DMS53 treated with DMSO at 0.1 percent for 48 hours (cell line): ENCODE measurements around the gene XPNPEP2.
A peak's percentile ranks its signal among the peaks of the same experiment; 100 is the strongest.
"Not testable (repeated sequence)": the region's sequence is repeated elsewhere in the genome, so short reads cannot be mapped to it uniquely, and the experiment has no call there.

Experiments used
- DNase-seq: peaks from one replicate; lab custom pipeline; 2025; ENCODE audit not compliant: unreplicated experiment; lab: John Stamatoyannopoulos, UW

Gene XPNPEP2

DNA sequence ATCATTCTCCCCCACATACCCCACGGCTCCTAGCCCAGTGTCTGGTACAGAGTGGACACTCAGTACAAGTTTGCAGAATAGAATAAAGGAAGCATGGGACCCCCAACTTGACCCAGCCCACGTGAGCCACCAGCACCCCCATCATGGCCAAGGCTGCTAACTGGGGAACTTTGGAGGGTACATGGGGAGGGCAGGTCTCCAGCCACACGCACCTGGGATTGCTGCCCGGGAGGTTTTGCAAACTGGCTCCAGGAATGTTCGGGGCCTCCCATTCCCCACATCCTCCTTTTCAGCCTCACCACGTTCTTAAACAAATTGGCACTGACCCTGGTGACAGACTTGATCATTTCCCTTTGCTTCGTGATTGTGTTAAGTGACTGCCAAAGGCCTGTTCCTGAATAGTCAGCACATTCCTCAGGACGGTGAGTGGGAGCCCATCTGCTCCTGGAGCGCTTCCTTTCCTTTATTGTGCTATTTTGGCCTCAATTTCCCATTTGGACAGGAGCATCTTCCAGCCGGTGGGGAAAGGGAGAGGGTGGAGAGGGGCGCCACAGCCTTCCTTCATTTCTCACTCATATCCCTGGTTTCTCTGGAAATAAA is 18.7 kb upstream of the XPNPEP2 start:
- DNase-seq = no peak

DNA sequence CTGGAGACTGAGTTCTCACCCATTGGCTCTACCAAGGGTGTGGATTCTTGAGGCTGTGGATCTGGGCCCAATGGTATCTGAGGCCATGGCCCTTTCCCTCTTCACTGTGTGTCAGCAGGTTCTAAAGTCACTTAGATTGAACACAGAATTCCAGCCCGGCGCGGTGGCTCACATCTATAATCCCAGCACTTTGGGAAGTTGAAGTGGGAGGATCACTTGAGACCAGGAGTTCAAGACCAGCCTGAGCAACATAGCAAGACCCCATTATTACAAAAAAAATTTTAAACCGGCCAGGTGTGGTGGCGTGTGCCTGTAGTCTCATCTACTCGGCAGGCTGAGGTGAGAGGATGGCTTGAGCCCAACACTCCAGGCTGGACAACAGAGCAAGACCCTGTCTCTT is 18.0 kb upstream of the XPNPEP2 start:
- DNase-seq = no peak

DNA sequence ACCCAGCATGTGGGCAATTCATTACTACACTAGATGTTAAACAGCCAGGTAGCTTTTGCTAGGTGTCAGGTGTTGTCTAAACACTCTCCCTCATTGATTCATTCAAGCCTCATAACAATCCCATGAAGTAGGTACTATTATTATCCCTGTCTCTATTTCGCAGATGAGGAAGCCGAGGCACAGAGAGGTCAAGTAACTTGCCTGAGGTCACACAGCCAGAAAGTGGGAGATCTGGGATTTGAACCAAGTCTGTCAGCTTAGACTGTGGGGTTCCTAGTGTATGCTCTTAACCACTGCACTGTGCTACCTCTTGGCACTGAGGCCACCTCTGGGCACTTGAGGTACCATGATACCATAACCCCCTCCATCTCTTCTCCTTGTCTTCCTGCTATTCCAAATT is 17.4 kb upstream of the XPNPEP2 start:
- DNase-seq = no peak

DNA sequence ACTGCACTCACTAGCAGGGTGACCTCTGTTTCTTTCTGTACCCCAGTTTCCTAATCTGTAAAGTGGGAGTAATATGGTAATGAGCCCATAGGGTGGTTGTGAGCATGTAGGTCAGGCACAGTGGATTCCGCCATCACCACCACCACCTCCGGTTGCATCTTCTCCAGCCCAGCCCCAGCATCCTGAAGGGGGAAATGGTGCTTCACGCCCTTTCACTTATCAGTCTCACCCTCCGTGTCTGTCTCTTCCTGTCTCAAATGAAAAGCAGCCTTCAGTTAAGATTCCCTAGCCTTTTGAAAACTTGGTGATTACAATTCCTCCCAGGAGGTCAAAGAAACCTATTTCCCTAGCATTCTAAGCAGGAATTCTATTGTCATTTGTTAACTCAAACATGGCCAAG is 16.9 kb upstream of the XPNPEP2 start:
- DNase-seq = no peak

DNA sequence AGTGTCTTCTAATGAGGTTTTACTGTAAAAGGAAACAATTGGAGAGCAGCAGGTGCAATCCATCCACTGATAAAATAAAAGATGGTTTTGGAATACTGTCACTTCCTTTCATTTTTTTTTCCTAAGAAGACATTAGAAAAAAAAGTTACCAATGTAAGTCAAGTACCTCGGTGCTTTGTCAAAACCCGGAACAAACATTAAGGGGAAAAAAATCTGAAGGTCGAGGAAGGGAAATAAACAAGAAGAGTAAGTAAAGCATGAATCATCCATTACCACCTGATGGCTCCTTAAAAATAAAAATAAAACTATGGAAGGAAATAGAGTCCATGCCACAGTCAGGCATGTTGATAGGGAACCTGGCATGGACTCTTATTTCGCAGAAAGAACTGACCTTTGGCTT is 15.3 kb upstream of the XPNPEP2 start:
- DNase-seq = peak; percentile 44

DNA sequence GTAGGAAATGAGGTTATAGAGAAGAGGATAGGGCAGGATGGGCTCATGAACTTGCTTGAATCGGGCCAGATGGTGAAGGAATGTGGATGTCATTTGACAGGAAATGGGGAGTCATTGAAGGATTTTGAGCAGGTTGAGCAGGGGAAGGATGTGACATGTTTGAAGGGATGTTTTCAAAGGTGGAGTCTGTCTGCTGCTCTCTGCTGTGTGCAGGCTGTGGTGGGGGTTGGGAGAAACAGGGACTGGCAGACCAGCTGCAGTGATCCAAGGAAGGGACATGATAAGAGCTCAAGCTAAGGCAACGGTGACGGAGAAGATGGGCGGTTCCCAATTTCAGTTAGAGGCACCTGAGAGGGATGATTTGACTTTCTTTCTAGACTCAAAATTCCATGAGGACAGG is 14.0 kb upstream of the XPNPEP2 start:
- no peak for DNase-seq

DNA sequence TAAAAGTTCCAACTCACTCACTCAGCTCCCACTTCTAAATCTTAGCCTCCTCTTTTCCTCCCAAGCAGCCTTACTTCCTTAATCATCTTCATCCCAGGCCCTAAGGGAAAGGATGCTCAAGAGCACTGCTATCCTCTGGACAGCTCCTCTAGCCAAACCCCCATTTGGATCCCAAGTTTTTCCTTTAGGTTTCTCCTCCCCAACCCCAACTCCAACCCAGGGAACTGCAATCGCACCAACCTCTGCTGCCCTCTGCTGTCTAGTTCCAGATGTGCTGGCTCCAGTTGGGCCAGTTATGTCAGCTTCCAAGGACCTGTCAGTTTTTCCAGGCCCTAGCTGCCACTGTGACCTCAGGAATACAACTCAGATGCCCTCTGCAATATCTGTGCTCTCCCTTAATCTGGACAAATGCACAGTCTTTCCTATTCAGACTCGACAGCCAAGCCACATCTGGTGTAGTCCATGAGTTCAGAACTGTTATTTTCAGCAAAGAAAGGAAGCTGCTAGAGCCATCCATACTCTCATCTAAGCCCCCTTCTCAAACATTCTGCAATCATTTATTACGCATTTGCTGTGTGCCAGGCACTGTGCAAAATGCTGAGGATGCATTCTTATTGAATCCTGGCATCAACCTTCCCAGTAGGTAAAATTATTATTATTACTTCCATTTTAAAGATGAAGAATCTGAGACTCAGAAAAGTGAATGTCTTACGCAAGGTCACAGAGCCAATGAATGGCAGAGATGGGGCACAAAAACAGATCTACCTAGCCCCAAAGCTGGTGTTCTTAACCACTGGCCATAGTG is 12.3 kb upstream of the XPNPEP2 start:
- peak; percentile 6 for DNase-seq

DNA sequence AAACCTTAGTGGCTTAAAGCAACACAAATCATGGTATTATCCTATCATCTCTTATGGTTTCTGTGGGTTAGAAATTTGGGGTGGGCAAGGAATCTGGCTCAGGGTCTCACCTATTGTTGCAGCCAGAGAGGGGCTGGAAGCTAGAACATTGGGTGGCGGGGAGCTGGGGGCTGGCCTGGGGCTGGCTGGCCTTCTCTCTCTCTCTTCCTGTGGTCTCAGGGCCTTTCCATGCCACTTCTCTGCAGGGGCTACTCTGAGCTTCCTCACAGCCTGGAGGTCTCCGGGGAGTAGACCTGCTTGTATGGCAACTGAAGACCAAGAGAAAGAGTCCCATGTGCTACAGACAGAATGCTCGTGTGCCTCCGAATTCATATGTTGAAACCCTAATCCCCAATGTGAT is 10.7 kb upstream of the XPNPEP2 start:
- DNase-seq = no peak

DNA sequence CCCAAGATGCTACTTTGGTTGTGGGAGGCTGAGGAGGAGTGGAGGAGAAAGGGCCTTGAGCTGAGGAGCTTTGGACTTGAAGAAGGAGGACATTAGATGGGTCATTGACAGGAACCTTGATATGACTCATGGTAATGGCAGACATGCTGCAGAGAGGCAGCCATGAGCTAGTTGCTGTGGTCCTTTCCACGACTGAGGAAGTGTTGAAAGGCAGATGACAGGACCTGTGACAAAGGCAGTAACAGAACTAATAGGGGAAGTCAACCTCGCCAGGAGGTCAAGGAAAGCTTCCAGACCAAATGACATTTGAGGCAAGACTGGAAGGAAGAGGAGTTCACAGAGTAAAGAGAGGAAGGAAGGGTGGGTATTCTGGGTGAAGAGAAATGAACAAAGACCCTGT is 7.6 kb upstream of the XPNPEP2 start:
- no peak for DNase-seq

DNA sequence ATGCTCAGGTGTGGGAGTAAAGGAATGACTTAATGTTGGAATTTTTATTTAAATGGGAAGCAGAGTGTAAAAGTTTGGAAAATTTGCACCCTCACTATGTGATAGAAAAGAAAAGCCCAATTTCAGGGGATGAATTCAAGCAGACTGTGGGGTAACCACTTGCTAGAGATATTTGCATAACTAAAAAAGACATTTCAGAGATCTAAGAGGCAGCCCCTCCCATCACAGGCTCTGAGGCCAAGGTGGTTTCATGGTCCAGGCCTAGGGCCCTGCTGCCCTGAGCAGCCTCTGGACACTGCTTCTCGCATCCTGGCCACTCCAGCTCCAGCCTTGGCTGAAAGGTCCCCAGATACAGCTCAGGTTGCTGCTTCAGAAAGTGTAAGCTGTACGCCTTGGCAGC is 5.9 kb upstream of the XPNPEP2 start:
- DNase-seq = no peak

DNA sequence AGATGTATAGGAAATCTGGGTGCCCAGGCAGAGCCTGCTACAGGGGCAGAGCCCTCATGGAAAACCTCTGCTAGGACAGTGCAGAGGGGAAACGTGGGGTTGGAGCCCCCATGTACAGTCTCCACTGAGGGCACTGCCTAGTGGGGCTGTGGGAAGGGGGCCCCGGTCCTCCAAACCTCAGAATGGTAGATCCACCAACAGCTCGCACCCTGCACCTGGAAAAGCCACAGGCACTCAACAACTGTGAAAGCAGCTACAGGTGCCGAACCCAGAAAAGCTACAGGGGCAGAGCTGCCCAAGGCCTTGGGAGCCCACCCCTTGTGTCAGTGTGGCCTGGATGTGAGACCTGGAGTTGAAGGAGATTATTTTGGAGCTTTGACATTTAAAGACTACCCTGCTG is 5.4 kb upstream of the XPNPEP2 start:
- no peak for DNase-seq

DNA sequence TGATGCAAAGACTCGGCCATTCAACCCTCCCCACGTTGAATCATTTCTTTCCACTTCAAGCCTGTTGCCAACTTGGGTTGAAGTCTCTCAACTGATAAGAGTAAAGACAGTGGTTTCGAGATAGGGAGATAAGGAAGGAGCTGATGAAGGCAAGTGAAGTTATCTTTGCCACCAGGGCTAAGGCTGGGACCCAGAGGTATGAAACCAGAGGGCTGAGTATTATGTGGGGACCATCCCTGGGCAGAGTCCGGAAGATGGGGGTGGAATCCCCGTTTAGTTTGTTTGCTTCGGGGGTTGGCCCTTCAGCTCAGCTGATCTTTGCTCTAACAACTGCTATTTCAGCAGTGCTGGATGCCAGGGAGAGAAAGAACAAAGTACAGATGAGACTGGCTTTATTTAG is 2.3 kb upstream of the XPNPEP2 start:
- no peak for DNase-seq

DNA sequence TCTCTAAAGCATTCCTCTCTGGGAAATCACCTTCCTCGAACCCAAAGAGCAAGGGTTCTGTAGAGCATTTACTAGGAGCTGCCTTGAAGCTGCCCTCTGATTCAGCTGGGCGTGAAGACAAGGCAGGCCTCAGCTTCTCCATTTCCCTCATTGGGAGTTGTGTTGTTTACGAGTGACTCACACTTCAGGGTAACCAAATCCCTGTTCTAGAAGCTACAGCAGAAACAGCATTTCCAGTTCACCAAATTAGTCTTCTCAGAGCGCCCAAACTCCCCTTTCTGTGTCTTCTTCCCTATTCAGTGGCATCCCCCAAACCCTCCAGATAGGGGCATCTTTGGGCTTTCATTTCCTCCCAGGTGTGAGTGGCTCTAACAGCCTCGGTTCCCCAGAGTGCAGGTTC is 863 bp upstream of the XPNPEP2 start:
- DNase-seq = no peak

DNA sequence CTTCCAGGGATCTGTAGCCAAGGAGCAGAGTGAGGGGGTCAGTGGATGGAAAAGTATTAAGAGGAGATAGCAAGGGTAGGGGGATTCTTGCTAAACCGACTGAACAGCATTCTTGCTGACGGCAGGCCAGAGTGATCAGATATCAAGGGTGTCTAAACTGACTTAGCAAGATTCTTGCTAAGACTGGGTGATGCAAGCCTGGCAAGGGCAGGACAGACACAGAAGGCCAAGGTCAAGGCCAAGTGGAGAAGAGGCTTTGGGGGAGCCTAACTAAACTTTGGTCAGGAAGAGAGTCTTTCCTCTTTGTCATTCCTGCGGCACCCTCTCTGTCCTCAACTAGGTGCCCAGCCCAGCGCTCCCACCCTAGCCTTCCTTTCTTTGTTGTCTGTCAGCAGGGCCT is 799 bp downstream of the XPNPEP2 start:
- DNase-seq = no peak

DNA sequence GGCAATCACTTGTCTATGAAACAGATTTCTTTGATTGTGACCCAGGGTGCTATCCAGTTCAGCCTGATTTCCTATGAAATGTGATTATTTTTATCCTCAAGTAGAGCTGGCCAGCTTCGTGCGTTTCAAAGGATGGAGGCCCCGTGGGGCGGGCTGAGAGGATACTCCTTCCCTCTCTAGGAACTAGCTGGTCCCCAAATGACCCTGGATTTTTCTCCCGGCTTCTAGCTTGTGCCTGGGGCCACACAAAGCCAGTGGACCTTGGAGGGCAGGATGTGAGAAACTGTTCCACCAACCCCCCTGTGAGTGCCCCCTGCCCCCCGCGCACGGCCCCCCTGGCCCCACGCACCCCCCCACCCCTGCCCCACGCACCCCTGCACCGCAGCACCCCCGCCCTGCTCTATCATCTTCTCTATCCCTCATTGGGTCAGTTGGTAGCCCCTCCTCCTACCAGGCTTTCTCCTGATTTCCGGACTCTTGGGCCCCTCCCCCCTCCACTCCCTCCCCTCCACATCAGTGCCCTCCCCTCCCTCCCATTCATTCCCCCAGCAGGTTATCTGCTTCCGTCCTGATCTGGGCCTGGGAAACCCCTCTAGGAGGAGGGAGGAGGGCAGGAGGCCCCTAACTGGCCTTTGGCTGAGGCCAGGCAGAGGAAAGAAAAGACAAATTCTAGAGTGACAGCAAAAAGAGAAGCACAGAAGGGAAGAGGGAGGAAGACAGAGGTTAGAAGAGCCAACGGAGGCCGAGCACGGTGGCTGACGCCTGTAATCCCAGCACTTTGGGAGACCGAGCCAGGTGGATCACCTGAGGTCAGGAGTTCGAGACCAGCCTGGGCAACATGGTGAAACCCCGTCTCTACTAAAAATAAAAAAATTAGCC is 3.3 kb downstream of the XPNPEP2 start:
- no peak for DNase-seq

DNA sequence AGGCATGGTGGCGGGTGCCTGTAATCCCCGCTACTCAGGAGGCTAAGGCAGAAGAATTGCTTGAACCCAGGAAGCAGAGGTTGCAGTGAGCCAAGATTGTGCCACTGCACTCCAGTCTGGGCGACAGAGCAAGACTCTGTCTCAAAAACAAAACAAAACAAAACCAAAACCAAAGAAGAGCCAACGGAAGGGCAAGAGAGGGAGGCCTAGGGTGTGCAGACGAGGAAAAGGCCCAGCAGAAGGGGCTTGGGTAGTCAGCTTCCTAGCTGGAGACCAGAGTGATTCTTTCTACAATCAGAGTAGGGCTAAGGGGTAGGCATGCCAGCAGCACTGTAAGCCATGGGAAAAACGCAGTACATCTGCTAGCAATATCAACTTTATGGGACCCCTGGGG is 4.0 kb downstream of the XPNPEP2 start:
- not testable (repeated sequence) for DNase-seq

DNA sequence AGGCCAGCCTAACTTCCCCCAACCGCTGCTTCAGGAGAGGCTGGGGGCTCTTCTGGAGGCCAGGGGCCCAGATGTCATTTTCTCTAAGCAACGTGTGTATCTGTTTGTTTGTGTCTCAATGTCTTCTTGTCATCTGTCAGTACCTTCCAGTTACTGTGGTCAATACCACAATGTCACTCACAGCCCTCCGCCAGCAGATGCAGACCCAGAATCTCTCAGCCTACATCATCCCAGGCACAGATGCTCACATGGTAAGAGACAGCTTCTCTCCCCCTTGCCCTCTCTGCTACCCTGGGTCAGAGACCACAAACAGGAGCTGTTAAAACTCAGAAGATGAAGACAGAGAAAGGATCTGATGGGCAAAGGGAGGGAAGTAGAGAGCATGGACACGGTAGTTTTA is 5.0 kb downstream of the XPNPEP2 start:
- no peak for DNase-seq

DNA sequence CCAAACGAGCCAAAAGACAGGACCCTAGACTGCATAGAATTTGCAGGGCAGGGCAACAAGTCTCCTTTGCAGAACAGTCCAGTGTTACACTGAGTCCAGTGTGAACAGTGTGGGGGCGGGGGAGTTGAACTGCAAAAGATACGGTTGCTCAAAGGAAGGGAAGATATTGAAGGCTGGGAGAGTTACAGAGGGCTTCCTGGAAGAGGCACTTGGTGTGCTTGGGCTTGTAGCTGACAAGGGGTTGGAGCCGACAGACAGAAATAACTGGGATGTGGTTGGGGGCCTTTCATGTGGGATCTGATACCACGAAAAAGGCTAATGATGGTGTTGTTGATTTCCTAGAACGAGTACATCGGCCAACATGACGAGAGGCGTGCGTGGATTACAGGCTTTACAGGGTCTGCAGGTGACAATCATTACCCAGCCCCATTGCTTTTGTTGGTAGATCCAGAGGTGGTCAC is 6.1 kb downstream of the XPNPEP2 start:
- DNase-seq = no peak

DNA sequence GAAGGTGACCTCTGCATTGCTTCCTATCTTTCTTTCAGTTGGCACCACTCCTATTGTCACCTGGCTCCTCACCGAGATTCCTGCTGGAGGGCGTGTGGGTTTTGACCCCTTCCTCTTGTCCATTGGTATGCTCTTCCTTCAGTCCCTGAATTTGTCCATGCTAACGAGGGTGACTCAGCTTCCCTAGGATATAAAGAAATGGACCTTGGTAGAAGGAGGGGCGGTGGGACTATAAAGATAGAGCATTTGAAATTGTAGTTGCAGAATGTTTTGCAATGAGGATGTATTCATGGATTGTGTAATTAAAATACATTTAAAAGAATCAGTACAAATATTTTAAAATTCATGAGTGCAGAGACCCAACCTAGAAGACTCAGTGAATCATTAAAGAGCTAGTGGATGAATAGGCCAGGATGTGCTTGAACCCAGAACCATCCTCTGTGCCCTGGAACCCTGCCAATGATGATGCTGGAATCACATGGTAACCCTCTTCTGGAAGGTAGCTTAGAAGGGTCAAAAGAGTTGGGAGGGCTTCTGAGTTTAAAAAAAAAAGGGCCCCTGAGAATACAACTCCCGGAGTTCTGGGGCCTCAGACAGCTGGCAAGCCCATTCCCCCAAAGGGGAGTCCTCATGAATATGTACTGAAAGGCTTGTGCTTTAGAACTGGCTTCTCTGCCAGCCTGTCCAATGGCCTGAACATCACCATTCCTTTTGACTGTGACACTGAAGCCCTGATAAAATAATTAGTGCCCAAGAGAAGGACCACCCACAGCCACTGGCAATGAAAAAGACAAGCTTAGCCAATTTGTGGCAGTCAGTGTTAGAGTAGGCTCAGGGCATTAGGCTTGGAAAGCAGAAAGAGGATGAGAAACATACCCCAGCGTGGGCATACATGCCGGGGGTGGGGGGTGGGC is 8.0 kb downstream of the XPNPEP2 start:
- DNase-seq = no peak

DNA sequence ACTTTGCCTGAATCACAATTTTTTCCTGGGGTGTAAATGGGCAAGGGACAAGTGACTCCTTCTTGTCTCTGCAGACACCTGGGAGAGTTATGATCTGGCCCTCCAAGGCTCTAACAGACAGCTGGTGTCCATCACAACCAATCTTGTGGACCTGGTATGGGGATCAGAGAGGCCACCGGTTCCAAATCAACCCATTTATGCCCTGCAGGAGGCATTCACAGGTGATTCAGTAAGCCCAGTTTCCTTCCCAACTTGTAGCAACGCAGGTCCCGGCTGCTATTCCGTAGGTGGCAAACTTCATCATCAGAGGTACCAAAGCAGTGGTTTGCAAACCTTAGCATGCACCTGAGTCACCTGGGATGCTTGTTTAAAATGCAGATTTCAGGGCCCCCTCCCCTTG is 8.8 kb downstream of the XPNPEP2 start:
- DNase-seq = no peak

DNA sequence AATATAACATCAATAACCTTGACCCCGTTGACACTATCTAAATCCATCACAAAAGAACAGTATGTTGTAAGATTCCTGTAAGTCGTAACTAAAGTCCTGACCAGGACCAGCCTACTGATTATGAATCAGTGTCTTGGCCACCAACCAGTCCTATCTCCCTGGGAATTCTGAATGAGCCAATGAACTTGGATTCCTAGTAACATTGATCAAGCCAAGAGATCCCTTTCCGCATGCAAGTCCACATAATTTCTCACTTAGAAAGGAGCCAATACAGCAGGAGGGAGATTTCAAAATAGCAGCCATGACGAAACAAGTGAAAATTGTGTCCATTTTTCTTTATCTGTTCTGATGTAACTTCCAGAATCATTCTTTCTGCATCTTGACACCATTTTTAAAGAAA is 9.5 kb downstream of the XPNPEP2 start:
- DNase-seq = no peak
